A549 (cell line): ENCODE measurements around the gene G2E3. TPM values are rescaled to one million over a fixed set of nuclear protein-coding genes. Genes with fewer than 3 reads are reported as not detected.
A peak's percentile ranks its signal among the peaks of the same experiment; 100 is the strongest.

Experiments
- ATAC-seq, 2 experiments: fragments of 200-7000 bp in 1 of 2; fragments of >200 bp in 1 of 2; cut with Nextera tagmentation in 1 of 2; cut with Tn5 transposase in 1 of 2; 3 replicates each; pipeline versions ENCODE4 v1.8.0 to v1.9.1; 2018 to 2020; ENCODE audit warnings: mild to moderate bottlenecking in 1 of 2, moderate library complexity in 1 of 2
- CTCF ChIA-PET: fragments of 300-600 bp; sonication (Branson Sonifier 250); formaldehyde crosslinking; extraction: SDS; loops from one replicate; lab custom pipeline; 2021; ENCODE audit warnings: antibody characterized with exemption, inconsistent platforms; lab: Yijun Ruan, JAX
- POLR2A ChIA-PET: fragments of 350-600 bp; formaldehyde crosslinking; extraction: SDS; loops from one replicate; lab custom pipeline; 2021; ENCODE audit warnings: antibody characterized with exemption, inconsistent platforms; lab: Yijun Ruan, JAX
- DNase-seq, 2 experiments: peaks; one replicate each; pipeline versions ENCODE4 v3.0.0 to v3.0.0-alpha.2; 2011 to 2016; ENCODE audit warnings: low read depth in 1 of 2, low spot score in 1 of 2
- FAIRE-seq: peaks from 2 replicates; lab custom pipeline; 2011; peaks lifted over from hg19 to GRCh38; lab: Jason Lieb, UNC
- H3K27ac ChIP-seq, 2 experiments: fragments of >200 bp; sonication (Bioruptor Twin); formaldehyde crosslinking; 3 replicates each; pipeline ENCODE4 v1.5.1; 2016 to 2017
- H3K4me1 ChIP-seq: fragments of >200 bp; sonication (Bioruptor Twin); formaldehyde crosslinking; 3 replicates; pipeline ENCODE4 v1.6.1; 2016
- H3K4me2 ChIP-seq: fragments of >200 bp; sonication (Bioruptor Twin); formaldehyde crosslinking; 3 replicates; pipeline ENCODE4 v1.6.1; 2016
- H3K4me3 ChIP-seq: fragments of >200 bp; sonication (Bioruptor Twin); formaldehyde crosslinking; 3 replicates; pipeline ENCODE4 v1.5.1; 2016
- H3K9me3 ChIP-seq: fragments of >200 bp; sonication (Bioruptor Twin); formaldehyde crosslinking; 3 replicates; pipeline ENCODE4 v1.6.1; 2016
- CHD2 ChIP-seq: fragments of 150-350 bp; IDR thresholded peaks from 2 replicates; pipeline ENCODE4 v1.6.1; 2014; ENCODE audit warnings: low read length; ENCODE audit not compliant: partially characterized antibody
- EHF ChIP-seq: fragments of 250-450 bp; sonication (Bioruptor Pico); IDR thresholded peaks from 2 replicates; pipeline ENCODE4 v1.5.0; 2020; ENCODE audit warnings: mild to moderate bottlenecking
- EHMT2 ChIP-seq: fragments of 200-600 bp; sonication (generic); IDR thresholded peaks from 2 replicates; pipeline ENCODE4 v1.6.1; 2016; ENCODE audit warnings: antibody characterized with exemption, low read depth, mild to moderate bottlenecking, moderate library complexity
- GATA3 ChIP-seq: IDR thresholded peaks from 2 replicates; pipeline ENCODE4 v1.6.1; 2012; ENCODE audit warnings: borderline replicate concordance
- JUN ChIP-seq, 2 experiments: fragments of >200 bp; sonication (Bioruptor Twin); formaldehyde crosslinking; IDR thresholded peaks; 2 replicates in 1 of 2; 3 replicates in 1 of 2; pipeline ENCODE4 v1.6.1; 2016 to 2017
- JUNB ChIP-seq: fragments of >200 bp; sonication (Bioruptor Twin); formaldehyde crosslinking; IDR thresholded peaks from 2 replicates; pipeline ENCODE4 v1.6.1; 2016
- KDM5A ChIP-seq: fragments of 200-600 bp; sonication (generic); IDR thresholded peaks from 2 replicates; pipeline ENCODE4 v1.6.1; 2016; ENCODE audit warnings: antibody characterized with exemption, mild to moderate bottlenecking
- MAZ ChIP-seq: fragments of 150-350 bp; IDR thresholded peaks from 2 replicates; pipeline ENCODE4 v1.6.1; 2014; ENCODE audit warnings: antibody characterized with exemption, low read depth, low read length, borderline replicate concordance
- NPAS2 ChIP-seq: fragments of 250-450 bp; sonication (Bioruptor Pico); IDR thresholded peaks from 2 replicates; pipeline ENCODE4 v1.8.0; 2022; ENCODE audit warnings: mild to moderate bottlenecking, moderate library complexity, borderline replicate concordance
- NR3C1 ChIP-seq: fragments of >200 bp; sonication (Bioruptor Twin); formaldehyde crosslinking; IDR thresholded peaks from 3 replicates; pipeline ENCODE4 v1.6.1; 2017
- PHF8 ChIP-seq: fragments of 200-600 bp; sonication (generic); IDR thresholded peaks from 2 replicates; pipeline ENCODE4 v1.6.1; 2016; ENCODE audit warnings: low read depth, mild to moderate bottlenecking, antibody characterized with exemption, moderate library complexity, borderline replicate concordance
- POLR2A ChIP-seq: IDR thresholded peaks from 2 replicates; pipeline ENCODE4 v1.6.1; 2012; ENCODE audit warnings: mild to moderate bottlenecking, low read length
- RAD21 ChIP-seq, 2 experiments: fragments of >200 bp in 1 of 2; sonication (Bioruptor Twin) in 1 of 2; formaldehyde crosslinking in 1 of 2; IDR thresholded peaks in 1 of 2; conservative IDR thresholded peaks in 1 of 2; 2 replicates in 1 of 2; 3 replicates in 1 of 2; pipeline ENCODE4 v1.6.1; 2012 to 2018; ENCODE audit warnings: inconsistent platforms in 1 of 2
- RARB ChIP-seq: fragments of 250-450 bp; sonication (Bioruptor Pico); IDR thresholded peaks from 2 replicates; pipeline ENCODE4 v1.8.0; 2021; ENCODE audit warnings: mild to moderate bottlenecking, moderate library complexity
- RFX5 ChIP-seq: fragments of 450-650 bp; IDR thresholded peaks from 2 replicates; pipeline ENCODE4 v1.7.1; 2014; ENCODE audit warnings: antibody characterized with exemption, mild to moderate bottlenecking, moderate library complexity
- RNF2 ChIP-seq: fragments of 200-600 bp; sonication (generic); IDR thresholded peaks from 2 replicates; pipeline ENCODE4 v1.6.1; 2016; ENCODE audit warnings: low read depth, mild to moderate bottlenecking, antibody characterized with exemption, moderate library complexity, borderline replicate concordance
- SMC3 ChIP-seq: fragments of >200 bp; sonication (Bioruptor Twin); formaldehyde crosslinking; IDR thresholded peaks from 3 replicates; pipeline ENCODE4 v1.6.1; 2018; ENCODE audit warnings: inconsistent platforms
- SREBF2 ChIP-seq: fragments of 450-650 bp; IDR thresholded peaks from 2 replicates; pipeline ENCODE4 v1.6.1; 2014; ENCODE audit warnings: mild to moderate bottlenecking, moderate library complexity
- ZC3H11A ChIP-seq: fragments of 450-650 bp; IDR thresholded peaks from 2 replicates; pipeline ENCODE4 v1.6.1; 2014; ENCODE audit warnings: antibody characterized with exemption, mild to moderate bottlenecking
- ZSCAN20 ChIP-seq: fragments of 250-450 bp; sonication (Bioruptor Pico); IDR thresholded peaks from 2 replicates; pipeline ENCODE4 v1.8.0; 2022; ENCODE audit warnings: mild to moderate bottlenecking, moderate library complexity
- WGBS: methylation state at CpG from one replicate; pipeline ENCODE4 v1.1.6; 2017; ENCODE audit errors: missing lambda C conversion rate; 5-methylcytosine and 5-hydroxymethylcytosine counted together
- polyA plus RNA-seq, 4 experiments: library from polyadenylated mRNA; depleted of rRNA in 3 of 4; stranded (reverse); fragments of >200 nt; fragmentation: RNase III in 1 of 4; extraction: RNeasy Plus Mini Kit Qiagen cat#74134 plus additional on column Dnase treatment in 1 of 4; gene quantifications; 2 replicates in 3 of 4; 3 replicates in 1 of 4; pipeline ENCODE4 v1.2.3, GENCODE V29; 2011 to 2017
- TF ChIP-seq, protein P1 (sequence below): fragments of 250-450 bp; sonication (Bioruptor Pico); IDR thresholded peaks from 2 replicates; pipeline ENCODE4 v1.5.0; 2020; ENCODE audit warnings: low read depth, mild to moderate bottlenecking, moderate library complexity
- TF ChIP-seq, protein P2 (sequence below): fragments of >200 bp; sonication (Bioruptor Twin); formaldehyde crosslinking; IDR thresholded peaks from 3 replicates; pipeline ENCODE4 v1.6.1; 2016
- TF ChIP-seq, protein P3 (sequence below): fragments of 250-450 bp; sonication (Bioruptor Pico); IDR thresholded peaks from 2 replicates; pipeline ENCODE4 v1.5.0; 2021; ENCODE audit warnings: mild to moderate bottlenecking, moderate library complexity, borderline replicate concordance

G2E3 gene
- polyA plus RNA-seq, 2 of the 4 experiments (the other 2 are of a cell fraction), result 18.2 to 27.9 TPM

DNA sequence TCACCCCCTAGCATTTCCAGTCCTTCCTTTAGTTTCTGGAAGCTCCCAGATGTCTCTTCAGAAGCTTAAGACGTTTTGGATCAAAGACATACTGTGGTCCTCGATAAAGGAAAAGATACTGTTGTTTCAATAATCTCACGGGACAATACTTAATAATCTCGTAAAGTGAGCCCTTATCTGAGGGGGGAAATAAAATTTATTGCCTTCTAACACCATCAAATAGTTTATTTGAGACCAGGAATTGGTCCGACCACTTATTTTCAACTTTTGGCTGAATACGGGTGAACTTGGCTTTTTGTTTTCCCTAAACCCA lies 640 bp upstream of the G2E3 start:
- ChIA-PET POLR2A (interaction anchor here (0.6 to 1.1 kb wide), 2 partner anchors 30 to 64 kb away, joined by 3 to 4 read pairs; partner anchors contain the start of gene SCFD1), CTCF (interaction anchor here (2.0 kb wide), 1 partner anchor 36 kb away, joined by 7 read pairs; no protein-coding TSS in a partner anchor)
- ATAC-seq (no peak), FAIRE-seq (no peak), DNase-seq (no peak)
- TF ChIP-seq KDM5A (no peak), EHF (CRISPR knock-in tag) (no peak)
- Histone ChIP-seq H3K27ac (peak overlapping the region; percentile 87 to 93), H3K4me2 (peak overlapping the region; percentile 85), H3K9me3 (no peaks in the 10 kb centered on the region), H3K4me1 (peaks cover 30% of the 10 kb centered on the region), H3K4me3 (peak overlapping the region; percentile 75)
- WGBS, result 39% methylated on average over 6 of the region's 6 CpGs

DNA sequence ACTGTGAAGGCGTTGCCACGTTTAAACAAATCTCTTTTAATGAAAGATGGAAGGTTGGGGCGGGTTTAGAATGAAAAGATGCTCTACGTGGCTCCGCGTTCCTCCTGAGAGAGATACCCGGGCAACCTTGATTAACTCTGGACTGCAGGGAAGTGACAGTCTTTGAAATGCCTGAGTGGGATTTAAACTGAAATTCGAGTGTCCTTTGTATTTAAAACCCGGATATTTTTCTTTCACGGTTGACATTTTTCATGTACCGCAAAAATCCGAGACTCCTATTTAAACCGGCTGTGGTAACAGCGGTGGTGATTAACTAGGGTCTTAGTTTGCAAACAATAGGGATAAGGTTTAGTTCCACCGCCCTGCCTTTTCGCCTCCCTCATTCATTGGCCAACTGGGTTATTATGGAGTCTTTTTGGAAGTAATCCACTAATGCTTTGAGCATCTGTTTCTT lies 707 bp downstream of the G2E3 start:
- FAIRE-seq (no peak), DNase-seq (no peak), ATAC-seq (peak in 1 of 2 experiments; percentile 55; a peak in 3 of 6 replicates)
- peak overlapping the region; percentile 75 for H3K4me3 ChIP-seq
- TF ChIP-seq NPAS2 (CRISPR knock-in tag), result no peak
- no peak for TF ChIP-seq EHMT2
- no peak for TF ChIP-seq RAD21 (conservative IDR thresholded peaks at IDR 0.05 in 1 of 2, IDR thresholded peaks at IDR 0.05 in 1 of 2)
- TF ChIP-seq POLR2A, result no peak
- no peak for TF ChIP-seq PHF8
- no peak for TF ChIP-seq CHD2
- TF ChIP-seq ZC3H11A, result no peak
- no peak for TF ChIP-seq RNF2
- TF ChIP-seq, protein P1, sequence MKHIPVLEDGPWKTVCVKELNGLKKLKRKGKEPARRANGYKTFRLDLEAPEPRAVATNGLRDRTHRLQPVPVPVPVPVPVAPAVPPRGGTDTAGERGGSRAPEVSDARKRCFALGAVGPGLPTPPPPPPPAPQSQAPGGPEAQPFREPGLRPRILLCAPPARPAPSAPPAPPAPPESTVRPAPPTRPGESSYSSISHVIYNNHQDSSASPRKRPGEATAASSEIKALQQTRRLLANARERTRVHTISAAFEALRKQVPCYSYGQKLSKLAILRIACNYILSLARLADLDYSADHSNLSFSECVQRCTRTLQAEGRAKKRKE (CRISPR knock-in tag), result no peak
- no peak for TF ChIP-seq RARB
- TF ChIP-seq RFX5, result no peak
- TF ChIP-seq, protein P2, sequence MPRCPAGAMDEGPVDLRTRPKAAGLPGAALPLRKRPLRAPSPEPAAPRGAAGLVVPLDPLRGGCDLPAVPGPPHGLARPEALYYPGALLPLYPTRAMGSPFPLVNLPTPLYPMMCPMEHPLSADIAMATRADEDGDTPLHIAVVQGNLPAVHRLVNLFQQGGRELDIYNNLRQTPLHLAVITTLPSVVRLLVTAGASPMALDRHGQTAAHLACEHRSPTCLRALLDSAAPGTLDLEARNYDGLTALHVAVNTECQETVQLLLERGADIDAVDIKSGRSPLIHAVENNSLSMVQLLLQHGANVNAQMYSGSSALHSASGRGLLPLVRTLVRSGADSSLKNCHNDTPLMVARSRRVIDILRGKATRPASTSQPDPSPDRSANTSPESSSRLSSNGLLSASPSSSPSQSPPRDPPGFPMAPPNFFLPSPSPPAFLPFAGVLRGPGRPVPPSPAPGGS, result no peak
- no peak for TF ChIP-seq JUN (IDR thresholded peaks at IDR 0.05)
- TF ChIP-seq ZSCAN20, result no peak
- no peak for TF ChIP-seq SMC3
- TF ChIP-seq NR3C1, result no peak
- no peak for TF ChIP-seq GATA3
- TF ChIP-seq, protein P3, sequence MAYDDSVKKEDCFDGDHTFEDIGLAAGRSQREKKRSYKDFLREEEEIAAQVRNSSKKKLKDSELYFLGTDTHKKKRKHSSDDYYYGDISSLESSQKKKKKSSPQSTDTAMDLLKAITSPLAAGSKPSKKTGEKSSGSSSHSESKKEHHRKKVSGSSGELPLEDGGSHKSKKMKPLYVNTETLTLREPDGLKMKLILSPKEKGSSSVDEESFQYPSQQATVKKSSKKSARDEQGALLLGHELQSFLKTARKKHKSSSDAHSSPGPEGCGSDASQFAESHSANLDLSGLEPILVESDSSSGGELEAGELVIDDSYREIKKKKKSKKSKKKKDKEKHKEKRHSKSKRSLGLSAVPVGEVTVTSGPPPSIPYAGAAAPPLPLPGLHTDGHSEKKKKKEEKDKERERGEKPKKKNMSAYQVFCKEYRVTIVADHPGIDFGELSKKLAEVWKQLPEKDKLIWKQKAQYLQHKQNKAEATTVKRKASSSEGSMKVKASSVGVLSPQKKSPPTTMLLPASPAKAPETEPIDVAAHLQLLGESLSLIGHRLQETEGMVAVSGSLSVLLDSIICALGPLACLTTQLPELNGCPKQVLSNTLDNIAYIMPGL (CRISPR knock-in tag), result no peak
- H3K9me3 ChIP-seq, result no peaks in the 10 kb centered on the region
- H3K4me2 ChIP-seq, result peak overlapping the region; percentile 76
- POLR2A ChIA-PET, result interaction anchor here (0.7 kb wide), 1 partner anchor 49 kb away, joined by 4 read pairs; no protein-coding TSS in a partner anchor
- H3K27ac ChIP-seq, result peak overlapping the region; percentile 87 to 93
- H3K4me1 ChIP-seq, result peaks cover 25% of the 10 kb centered on the region
- CTCF ChIA-PET, result no interaction called here
- WGBS, result under 1% methylated on average over 16 of the region's 16 CpGs

DNA sequence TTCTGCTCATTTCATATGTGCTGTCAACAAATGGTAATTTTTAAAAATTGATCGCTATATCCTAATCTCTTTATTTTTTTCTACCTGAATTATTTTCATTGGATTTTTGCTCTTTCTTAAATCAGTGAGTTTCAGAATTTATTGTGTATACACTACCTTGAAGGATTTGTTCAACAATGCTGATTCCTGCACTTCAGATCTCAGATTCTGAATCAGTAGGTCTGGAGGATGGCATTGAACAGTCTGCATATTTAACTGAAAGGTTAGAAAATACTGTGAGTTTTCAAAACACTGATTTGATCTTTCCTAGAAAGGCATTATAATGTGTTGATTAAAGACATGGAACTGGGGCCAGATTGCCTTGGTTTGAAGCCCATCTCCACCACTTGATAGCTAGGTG lies 1.6 kb downstream of the G2E3 start:
- TF ChIP-seq POLR2A (no peak), EHMT2 (no peak), ZC3H11A (no peak), SREBF2 (no peak), JUNB (no peak), MAZ (no peak), JUN (IDR thresholded peaks at IDR 0.05) (no peak)
- TF ChIP-seq, protein P3 (CRISPR knock-in tag), result no peak
- TF ChIP-seq, protein P1 (CRISPR knock-in tag), result no peak
- CTCF ChIA-PET, result interaction anchor here (1.7 kb wide), 1 partner anchor 51 kb away, joined by 5 read pairs; no protein-coding TSS in a partner anchor
- Histone ChIP-seq H3K4me2 (peak overlapping the region; percentile 76), H3K4me1 (peaks cover 25% of the 10 kb centered on the region), H3K27ac (no peak overlapping the region), H3K4me3 (peak overlapping the region; percentile 75; the same call in 2 of the 3 replicates), H3K9me3 (no peaks in the 10 kb centered on the region)
- POLR2A ChIA-PET, result no interaction called here
- WGBS, result 22% methylated on average over 1 of the region's 1 CpG
- FAIRE-seq (no peak), DNase-seq (no peak), ATAC-seq (no peak)
